Kidney (tissue), 14 donors: ENCODE results near the gene TPK1. TPM values are rescaled to one million over a fixed set of nuclear protein-coding genes. Genes with fewer than 3 reads are reported as not detected.

Experiments
- DNase-seq, 5 donors: peaks; one replicate each; pipeline ENCODE4 v3.0.0-alpha.2; 2013 to 2020
- FAIRE-seq: peaks from 2 replicates; lab custom pipeline; 2012; peaks lifted over from hg19 to GRCh38; lab: Jason Lieb, UNC
- H3K27ac ChIP-seq, 2 donors: one replicate each; pipeline ENCODE4 v1.7.0; 2013; ENCODE audit warnings: low read depth in 2 of 2, low read length in 2 of 2, inconsistent platforms in 1 of 2
- H3K27me3 ChIP-seq: one replicate; pipeline ENCODE4 v1.7.1; 2013; ENCODE audit warnings: low read length, inconsistent platforms; ENCODE audit not compliant: control insufficient read depth, insufficient read depth
- H3K36me3 ChIP-seq, 3 donors: one replicate each; pipeline versions ENCODE4 v1.7.0 to v1.7.1; 2013; ENCODE audit warnings: low read length in 3 of 3, control low read depth in 1 of 3, inconsistent platforms in 1 of 3; ENCODE audit not compliant: insufficient read depth in 3 of 3, control insufficient read depth in 2 of 3
- H3K4me1 ChIP-seq, 3 donors: one replicate each; pipeline versions ENCODE4 v1.7.0 to v1.7.1; 2013; ENCODE audit warnings: low read length in 3 of 3, inconsistent platforms in 1 of 3, low read depth in 1 of 3; ENCODE audit not compliant: control insufficient read depth in 2 of 3, insufficient read depth in 2 of 3
- H3K4me3 ChIP-seq, 3 donors: one replicate each; pipeline versions ENCODE4 v1.7.0 to v1.8.1; 2013; ENCODE audit warnings: low read length in 3 of 3, control low read depth in 1 of 3, inconsistent platforms in 1 of 3
- H3K9ac ChIP-seq, 3 donors: one replicate each; pipeline versions ENCODE4 v1.7.0 to v1.7.1; 2013; ENCODE audit warnings: low read length in 3 of 3, control low read depth in 1 of 3, inconsistent platforms in 1 of 3
- H3K9me3 ChIP-seq, 3 donors: one replicate each; pipeline versions ENCODE4 v1.7.0 to v1.7.1; 2013; ENCODE audit warnings: low read length in 3 of 3, control low read depth in 1 of 3, inconsistent platforms in 1 of 3; ENCODE audit not compliant: control insufficient read depth in 2 of 3, insufficient read depth in 1 of 3
- CTCF ChIP-seq: IDR thresholded peaks from 3 replicates; pipeline ENCODE4 v1.5.1; 2012; ENCODE audit warnings: mild to moderate bottlenecking, moderate library complexity, borderline replicate concordance; ENCODE audit not compliant: insufficient read depth; ENCODE audit errors: extremely low read depth
- intact Hi-C: fragments of 100-400 bp; cut with DNase I; formaldehyde crosslinking; loops from one replicate; pipeline ENCODE4 v1.11.1; 2022
- polyA plus RNA-seq: library from polyadenylated mRNA; stranded (reverse); fragments of 350-450 nt; fragmentation: Illumina TruSeq; extraction: RNeasy Lipid Tissue Mini Kit (QIAGEN cat#74804); gene quantifications from one replicate; pipeline ENCODE4 v1.2.3, GENCODE V29; 2014; ENCODE audit warnings: low read depth, low replicate concordance; ENCODE audit not compliant: insufficient read depth
- total RNA-seq: library from RNA; stranded (reverse); fragmentation: NEBNext Ultra II Directional; extraction: Animal tissue kit (Norgen Biotek cat#: 25700); gene quantifications from one replicate; pipeline ENCODE4 v1.2.1, GENCODE V29; 2021
- donor health status: control.
- donor health status: control.
- donor health status: control.
- donor health status: control.
- donor health status: control.
- donor health status: DM: yes; HTN: yes; CAD: no.
- donor health status: Normal renal cell carcinoma (clear cell type).

TPK1 gene
- total and polyA plus RNA-seq, 2 donors from 2014 or later, result 5.3 to 15.5 TPM

GRCh38 chr7:144759653-144760052 is 76.2 kb downstream of the TPK1 start:
- DNase-seq, result no peak
- no peaks in the 10 kb centered on the region for H3K9me3 ChIP-seq
- no peak overlapping the region for H3K27ac ChIP-seq
- H3K4me1 ChIP-seq, result no peaks in the 10 kb centered on the region
- intact Hi-C loops, result no loop called here
- no peak overlapping the region for H3K9ac ChIP-seq
- no peaks in the 10 kb centered on the region for H3K36me3 ChIP-seq
- H3K27me3 ChIP-seq, result no peaks in the 10 kb centered on the region
- no peak for TF ChIP-seq CTCF
- no peak overlapping the region for H3K4me3 ChIP-seq
- FAIRE-seq, result no peak

- no peak overlapping the region for H3K9ac ChIP-seq
- H3K36me3 ChIP-seq, result no peaks in the 10 kb centered on the region
- no peaks in the 10 kb centered on the region for H3K27me3 ChIP-seq
- H3K4me3 ChIP-seq, result no peak overlapping the region
- intact Hi-C loops, result no loop called here
- TF ChIP-seq CTCF, result no peak
- FAIRE-seq, result no peak
- H3K27ac ChIP-seq, result no peak overlapping the region
- no peak for DNase-seq
- no peaks in the 10 kb centered on the region for H3K9me3 ChIP-seq
- H3K4me1 ChIP-seq, result no peaks in the 10 kb centered on the region
Measured at GRCh38 chr7:144747936-144748335, 87.9 kb downstream of the TPK1 start.

GRCh38 chr7:144738708-144739314 is 97.0 kb downstream of the TPK1 start:
- intact Hi-C loops, result no loop called here
- Histone ChIP-seq H3K27me3 (no peaks in the 10 kb centered on the region), H3K36me3 (no peaks in the 10 kb centered on the region), H3K9ac (no peak overlapping the region), H3K4me1 (no peaks in the 10 kb centered on the region), H3K9me3 (no peaks in the 10 kb centered on the region), H3K4me3 (no peak overlapping the region), H3K27ac (no peak overlapping the region)
- FAIRE-seq, result peak; percentile 92
- peak; percentile 66 for TF ChIP-seq CTCF
- peak in 1 of 5 donors; percentile 63 for DNase-seq

- H3K4me3 ChIP-seq, result no peak overlapping the region
- no peaks in the 10 kb centered on the region for H3K4me1 ChIP-seq
- no peaks in the 10 kb centered on the region for H3K36me3 ChIP-seq
- intact Hi-C loops, result no loop called here
- H3K9ac ChIP-seq, result no peak overlapping the region
- no peak for FAIRE-seq
- H3K27me3 ChIP-seq, result no peaks in the 10 kb centered on the region
- H3K27ac ChIP-seq, result no peak overlapping the region
- H3K9me3 ChIP-seq, result no peaks in the 10 kb centered on the region
- no peak for DNase-seq
- TF ChIP-seq CTCF, result no peak
Measured at GRCh38 chr7:144738146-144738545, 97.7 kb downstream of the TPK1 start.
